GM21717 (cell line): Measurements from ENCODE around the gene ADARB2.

ENCODE experiments used
- ATAC-seq: cut with Tn5 transposase; IDR thresholded peaks from one replicate; pipeline ENCODE4 v1.9.1; 2021; ENCODE audit warnings: mild to moderate bottlenecking, moderate library complexity; ENCODE audit not compliant: unreplicated experiment

The ADARB2 gene

GRCh38 chr10:1280466-1281404 is 456.6 kb downstream of the ADARB2 start:
- no peak for ATAC-seq

GRCh38 chr10:1278306-1278705 is 459.0 kb downstream of the ADARB2 start:
- ATAC-seq: no peak

- ATAC-seq: no peak
Observed at GRCh38 chr10:1274701-1275544, 462.4 kb downstream of the ADARB2 start.

GRCh38 chr10:1274111-1274661 is 463.1 kb downstream of the ADARB2 start:
- ATAC-seq: no peak

- ATAC-seq: no peak
Observed at GRCh38 chr10:1273372-1274105, 463.8 kb downstream of the ADARB2 start.

GRCh38 chr10:1272777-1273161 is 464.6 kb downstream of the ADARB2 start:
- no peak for ATAC-seq

GRCh38 chr10:1272079-1272776 is 465.1 kb downstream of the ADARB2 start:
- no peak for ATAC-seq

- no peak for ATAC-seq
Observed at GRCh38 chr10:1270906-1271305, 466.4 kb downstream of the ADARB2 start.

- no peak for ATAC-seq
Observed at GRCh38 chr10:1270490-1270889, 466.8 kb downstream of the ADARB2 start.

- no peak for ATAC-seq
Observed at GRCh38 chr10:1268831-1269230, 468.5 kb downstream of the ADARB2 start.

- no peak for ATAC-seq
Observed at GRCh38 chr10:1267568-1267967, 469.8 kb downstream of the ADARB2 start.

GRCh38 chr10:1267148-1267547 is 470.2 kb downstream of the ADARB2 start:
- ATAC-seq: no peak

- ATAC-seq: no peak
Observed at GRCh38 chr10:1266033-1266802, 471.1 kb downstream of the ADARB2 start.

- ATAC-seq: no peak
Observed at GRCh38 chr10:1264001-1264400, 473.3 kb downstream of the ADARB2 start.

- no peak for ATAC-seq
Observed at GRCh38 chr10:1257274-1257673, 480.1 kb downstream of the ADARB2 start.

- ATAC-seq: no peak
Observed at GRCh38 chr10:1256432-1256725, 480.9 kb downstream of the ADARB2 start.

- no peak for ATAC-seq
Observed at GRCh38 chr10:1255600-1256431, 481.5 kb downstream of the ADARB2 start.

- no peak for ATAC-seq
Observed at GRCh38 chr10:1255118-1255517, 482.2 kb downstream of the ADARB2 start.
